ENCODE measurements around the gene TOLLIP. TPM values are rescaled to one million over a fixed set of nuclear protein-coding genes. Genes with fewer than 3 reads are reported as not detected.

The TOLLIP gene
- total and polyA plus RNA-seq, 9 of the 15 experiments (the other 6 are each of a cell fraction or from before 2014, with no cell fraction given) = 0.23 to 22.8 (median 7.1) TPM

- TF ChIP-seq SFPQ (IDR thresholded peaks at IDR 0.05; ENCODE audit: low read depth, low read length) (no peak), TEAD4 (IDR thresholded peaks at IDR 0.05; ENCODE audit: low read length) (peak; percentile 42), TEAD4 (CRISPR knock-in tag; IDR thresholded peaks at IDR 0.05; ENCODE audit: borderline replicate concordance) (no peak), ATF4 (CRISPR knock-in tag; IDR thresholded peaks at IDR 0.05) (no peak), OTX1 (CRISPR knock-in tag; IDR thresholded peaks at IDR 0.05) (0 out of 2 replicates have a peak, but pooled peaks have one; percentile 7), NONO (IDR thresholded peaks at IDR 0.05; ENCODE audit: low read depth in 2 of 2, low read length in 1 of 2) (no peak), RBFOX2 (IDR thresholded peaks at IDR 0.05; ENCODE audit: low read depth, low read length) (no peak), SOX6 (IDR thresholded peaks at IDR 0.05) (peak; percentile 96), CTBP1 (IDR thresholded peaks at IDR 0.05; ENCODE audit: borderline replicate concordance) (peak; percentile 33; the same call in 1 of the 2 replicates), TARDBP (IDR thresholded peaks at IDR 0.05) (no peak), ZZZ3 (IDR thresholded peaks at IDR 0.05) (no peak), POLR2H (tag; IDR thresholded peaks at IDR 0.05; ENCODE audit: low read depth) (no peak), ATF3 (IDR thresholded peaks at IDR 0.05) (no peak), ATF3 (CRISPR knock-in tag; conservative IDR thresholded peaks at IDR 0.05) (no peak), SMARCA4 (IDR thresholded peaks at IDR 0.05) (0 out of 2 replicates have a peak, but pooled peaks have one; percentile 33), CBFA2T3 (IDR thresholded peaks at IDR 0.05) (peak; percentile 88), BMI1 (IDR thresholded peaks at IDR 0.05; ENCODE audit: low read length) (no peak), EZH2 (IDR thresholded peaks at IDR 0.05; ENCODE audit: borderline replicate concordance, low read depth, low read length) (no peak), ZNF212 (CRISPR knock-in tag; IDR thresholded peaks at IDR 0.05) (peak; percentile 92; the same call in 1 of the 2 replicates), TCF3 (CRISPR knock-in tag; IDR thresholded peaks at IDR 0.05) (peak; percentile 78), TAF7 (tag; IDR thresholded peaks at IDR 0.05) (no peak), TOE1 (IDR thresholded peaks at IDR 0.05; ENCODE audit: borderline replicate concordance) (no peak), TOE1 (CRISPR knock-in tag; IDR thresholded peaks at IDR 0.05; ENCODE audit: borderline replicate concordance, low read depth) (no peak), NR2F6 (CRISPR knock-in tag; IDR thresholded peaks at IDR 0.05) (no peak), RFX1 (IDR thresholded peaks at IDR 0.05) (no peak), GATAD2A (IDR thresholded peaks at IDR 0.05) (0 out of 2 replicates have a peak, but pooled peaks have one; percentile 57), ATF6 (CRISPR knock-in tag; IDR thresholded peaks at IDR 0.05) (no peak), KDM1A (IDR thresholded peaks at IDR 0.05) (peak; percentile 14 to 47; a peak in 1 of 4 replicates)
Measured at GRCh38 chr11:1356007-1356435, 46.6 kb upstream of the TOLLIP start (continued).

Data from K562 (cell line).